Hair follicle dermal papilla cell (primary cell): ENCODE measurements around the gene KLHL34. TPM values are rescaled to one million over a fixed set of nuclear protein-coding genes. Genes with fewer than 3 reads are reported as not detected.

Source experiments
- total RNA-seq: library from RNA; depleted of rRNA; stranded (reverse); fragments of >200 nt; gene quantifications from 2 replicates; pipeline ENCODE4 v1.2.3, GENCODE V29; 2012

Gene KLHL34, protein sequence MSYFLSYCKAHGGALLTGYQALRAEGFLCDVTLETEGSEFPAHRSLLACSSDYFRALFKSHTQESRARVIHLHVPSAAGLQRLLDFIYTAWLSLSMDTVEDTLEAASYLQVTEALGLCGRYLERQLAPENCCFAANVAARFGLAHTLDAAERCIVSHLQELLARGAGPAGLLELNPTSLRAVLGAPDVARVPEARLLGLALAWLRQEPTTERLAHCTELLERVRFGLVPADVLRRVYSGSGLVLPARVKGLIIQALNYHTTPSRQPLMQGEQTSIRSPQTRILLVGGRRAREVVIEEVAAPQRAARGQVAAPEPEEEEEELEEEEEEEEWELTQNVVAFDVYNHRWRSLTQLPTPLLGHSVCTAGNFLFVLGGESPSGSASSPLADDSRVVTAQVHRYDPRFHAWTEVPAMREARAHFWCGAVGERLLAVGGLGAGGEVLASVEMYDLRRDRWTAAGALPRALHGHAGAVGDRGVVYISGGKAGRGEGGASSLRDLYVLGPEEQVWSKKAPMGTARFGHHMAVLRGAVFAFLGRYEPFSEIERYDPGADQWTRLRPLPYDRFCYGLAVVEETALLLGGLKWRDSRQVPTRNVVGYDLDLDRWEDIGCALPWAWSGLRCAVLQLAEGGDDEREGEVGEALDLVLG
- not detected in 2 replicates for total RNA-seq

DNA sequence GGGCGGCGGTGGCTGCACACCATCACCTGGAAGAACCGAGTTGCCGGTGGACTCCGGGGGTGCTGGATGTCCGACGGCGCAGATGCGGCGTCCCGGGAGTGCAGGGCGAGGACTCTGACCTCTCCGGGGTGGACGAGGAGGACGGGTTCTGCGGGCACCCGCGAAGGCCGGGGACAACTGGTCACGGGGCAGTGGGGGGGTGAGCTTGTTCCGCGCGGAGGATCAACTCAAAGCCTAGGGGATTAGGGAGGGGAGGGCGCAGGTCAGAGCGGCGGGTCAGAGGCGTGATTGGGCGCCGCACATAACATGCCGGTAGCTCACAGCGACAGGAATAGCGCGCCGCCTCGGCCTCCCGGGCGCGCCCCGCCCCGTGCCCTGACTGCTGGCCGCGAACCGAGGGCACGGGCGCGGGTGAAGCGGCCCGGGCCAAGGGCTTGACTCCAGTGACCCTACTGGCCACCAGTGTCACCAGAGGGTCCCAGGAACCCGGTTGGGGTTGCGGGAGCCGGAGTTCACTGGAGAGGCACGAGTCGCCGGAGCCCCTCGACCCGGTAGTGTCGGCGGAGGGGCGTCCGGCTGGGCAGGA lies at the start of gene KLHL34:
Gene KLHL34 (minus strand): TSS at position 179 of the 586 bp plus-strand sequence. CDS start 542 bp downstream, outside the sequence.

Other genes with a start within 250 kb of the KLHL34 start
- gene SMPX, start 99.8 kb upstream of the KLHL34 start, total RNA-seq, result not detected in 2 replicates
- 8.0 TPM in 2 replicates for gene MBTPS2, start 181.3 kb upstream of the KLHL34 start, total RNA-seq
- 1.6 TPM in 2 replicates for gene YY2, start 197.7 kb upstream of the KLHL34 start, total RNA-seq